ENCODE results near the gene STK39. TPM values are rescaled to one million over a fixed set of nuclear protein-coding genes. Genes with fewer than 3 reads are reported as not detected.

Gene STK39
- total RNA-seq, 1 experiment from 2014 or later: 22.1 TPM

DNA sequence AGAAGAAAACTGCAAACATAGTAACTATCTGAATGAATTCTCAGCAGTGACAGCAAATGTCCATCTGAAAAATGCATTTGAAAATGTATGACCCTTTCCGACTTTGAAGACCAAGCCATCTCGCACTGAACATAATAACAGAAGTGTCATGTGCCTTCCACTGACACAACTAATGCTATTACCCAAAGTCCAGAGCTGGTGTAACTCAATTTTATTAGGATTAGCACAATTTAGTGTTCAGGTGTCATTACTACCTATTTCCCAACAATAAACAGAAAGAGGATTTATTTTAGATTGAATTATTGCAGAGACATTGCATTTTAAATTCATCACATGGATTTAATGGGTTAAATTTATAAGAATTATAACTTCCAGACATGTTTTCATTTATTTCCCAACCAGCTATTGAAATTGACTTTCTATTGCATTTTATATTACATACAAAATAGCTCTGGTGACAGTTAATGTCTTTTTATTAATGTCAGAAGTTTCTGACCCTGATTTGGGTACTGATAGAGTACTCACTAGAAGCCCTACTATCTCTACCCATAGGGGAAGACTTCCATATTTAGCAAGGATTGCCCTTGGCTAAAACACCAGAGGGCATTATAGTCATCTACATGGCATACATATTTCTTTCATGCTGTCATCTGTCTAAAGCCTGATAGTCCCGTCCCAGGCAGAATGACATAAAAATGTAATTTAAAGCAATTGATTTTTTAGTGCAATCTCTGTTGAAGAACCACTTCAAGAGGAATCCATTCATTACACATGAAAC, 7.0 kb upstream of the STK39 start:
- DNase-seq: no peak
- Histone ChIP-seq H3K23ac (ENCODE audit: insufficient read length, low read depth, low read length) (no peak overlapping the region), H2BK12ac (ENCODE audit: insufficient read length, low read depth, low read length) (no peak overlapping the region), H4K91ac (ENCODE audit: insufficient read length, low read depth, low read length) (no peak overlapping the region), H3K9me3 (ENCODE audit: control insufficient read depth, low read depth, low read length) (no peaks in the 10 kb centered on the region), H3K79me1 (ENCODE audit: insufficient read depth, low read depth, low read length, poor library complexity, severe bottlenecking) (no peaks in the 10 kb centered on the region), H2AFZ (ENCODE audit: low read length) (no peak overlapping the region), H3T11ph (ENCODE audit: low read length) (no peak overlapping the region), H3K18ac (ENCODE audit: insufficient read length, low read depth, low read length) (no peak overlapping the region), H3K27ac (ENCODE audit: insufficient read length, low read depth, low read length) (no peak overlapping the region), H3K56ac (ENCODE audit: insufficient read length, low read depth, low read length) (no peak overlapping the region), H2BK15ac (ENCODE audit: low read depth, low read length) (no peak overlapping the region), H2AK5ac (ENCODE audit: insufficient read length, low read length) (no peak overlapping the region), H2BK120ac (ENCODE audit: low read depth, low read length, poor library complexity, severe bottlenecking) (no peak overlapping the region), H3K79me2 (ENCODE audit: insufficient read depth, low read length) (no peaks in the 10 kb centered on the region), H4K5ac (ENCODE audit: insufficient read length, low read depth, low read length) (no peak overlapping the region), H4K20me1 (ENCODE audit: control insufficient read depth, insufficient read depth, insufficient read length) (no peaks in the 10 kb centered on the region), H3K27me3 (ENCODE audit: insufficient read depth, low read length) (no peaks in the 10 kb centered on the region), H3K4me2 (ENCODE audit: insufficient read depth, insufficient read length, low read length) (no peak overlapping the region), H4K8ac (replicated peaks; ENCODE audit: insufficient read length, low read depth, low read length) (no peak overlapping the region), H3K14ac (ENCODE audit: insufficient read depth, low read length) (no peak overlapping the region), H3K4me1 (ENCODE audit: insufficient read depth, low read length) (no peaks in the 10 kb centered on the region), H3K23me2 (ENCODE audit: insufficient read length, low read depth, low read length, poor library complexity, severe bottlenecking) (no peaks in the 10 kb centered on the region), H3K9ac (ENCODE audit: extremely low read depth, insufficient read length, low read length) (no peak overlapping the region), H2BK5ac (ENCODE audit: insufficient read length, low read length) (no peak overlapping the region), H2BK20ac (ENCODE audit: low read depth, low read length, poor library complexity, severe bottlenecking) (no peak overlapping the region), H3K4ac (ENCODE audit: low read depth, low read length) (no peak overlapping the region)
- Mint-ChIP-seq H3K36me3 (ENCODE audit: insufficient read depth in 1 of 3, low read depth in 3 of 3) (peaks cover 9 to 12% (median 10%) of the 10 kb centered on the region in 3 experiments), H3K27ac (no peak overlapping the region), H3K9me3 (peaks cover 12 to 13% of the 10 kb centered on the region in 2 experiments), H3K27me3 (ENCODE audit: low read depth) (peaks cover 5% of the 10 kb centered on the region), H3K4me1 (no peaks in the 10 kb centered on the region), H3K4me3 (no peak overlapping the region)
- TF ChIP-seq, protein P1, sequence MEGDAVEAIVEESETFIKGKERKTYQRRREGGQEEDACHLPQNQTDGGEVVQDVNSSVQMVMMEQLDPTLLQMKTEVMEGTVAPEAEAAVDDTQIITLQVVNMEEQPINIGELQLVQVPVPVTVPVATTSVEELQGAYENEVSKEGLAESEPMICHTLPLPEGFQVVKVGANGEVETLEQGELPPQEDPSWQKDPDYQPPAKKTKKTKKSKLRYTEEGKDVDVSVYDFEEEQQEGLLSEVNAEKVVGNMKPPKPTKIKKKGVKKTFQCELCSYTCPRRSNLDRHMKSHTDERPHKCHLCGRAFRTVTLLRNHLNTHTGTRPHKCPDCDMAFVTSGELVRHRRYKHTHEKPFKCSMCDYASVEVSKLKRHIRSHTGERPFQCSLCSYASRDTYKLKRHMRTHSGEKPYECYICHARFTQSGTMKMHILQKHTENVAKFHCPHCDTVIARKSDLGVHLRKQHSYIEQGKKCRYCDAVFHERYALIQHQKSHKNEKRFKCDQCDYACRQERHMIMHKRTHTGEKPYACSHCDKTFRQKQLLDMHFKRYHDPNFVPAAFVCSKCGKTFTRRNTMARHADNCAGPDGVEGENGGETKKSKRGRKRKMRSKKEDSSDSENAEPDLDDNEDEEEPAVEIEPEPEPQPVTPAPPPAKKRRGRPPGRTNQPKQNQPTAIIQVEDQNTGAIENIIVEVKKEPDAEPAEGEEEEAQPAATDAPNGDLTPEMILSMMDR (conservative IDR thresholded peaks at IDR 0.05): no peak
- no CpG with 5 or more reads among the region's 3 CpGs for WGBS (ENCODE audit: extremely low coverage, insufficient read length, low lambda C conversion rate)
